ENCODE measurements around the gene GNG7. TPM values are rescaled to one million over a fixed set of nuclear protein-coding genes. Genes with fewer than 3 reads are reported as not detected.
"Not testable (repeated sequence)": the region's sequence is repeated elsewhere in the genome, so short reads cannot be mapped to it uniquely, and the experiment has no call there.

The GNG7 gene
- total RNA-seq, 2 experiments from 2014 or later = 1.1 to 1.2 TPM

DNA sequence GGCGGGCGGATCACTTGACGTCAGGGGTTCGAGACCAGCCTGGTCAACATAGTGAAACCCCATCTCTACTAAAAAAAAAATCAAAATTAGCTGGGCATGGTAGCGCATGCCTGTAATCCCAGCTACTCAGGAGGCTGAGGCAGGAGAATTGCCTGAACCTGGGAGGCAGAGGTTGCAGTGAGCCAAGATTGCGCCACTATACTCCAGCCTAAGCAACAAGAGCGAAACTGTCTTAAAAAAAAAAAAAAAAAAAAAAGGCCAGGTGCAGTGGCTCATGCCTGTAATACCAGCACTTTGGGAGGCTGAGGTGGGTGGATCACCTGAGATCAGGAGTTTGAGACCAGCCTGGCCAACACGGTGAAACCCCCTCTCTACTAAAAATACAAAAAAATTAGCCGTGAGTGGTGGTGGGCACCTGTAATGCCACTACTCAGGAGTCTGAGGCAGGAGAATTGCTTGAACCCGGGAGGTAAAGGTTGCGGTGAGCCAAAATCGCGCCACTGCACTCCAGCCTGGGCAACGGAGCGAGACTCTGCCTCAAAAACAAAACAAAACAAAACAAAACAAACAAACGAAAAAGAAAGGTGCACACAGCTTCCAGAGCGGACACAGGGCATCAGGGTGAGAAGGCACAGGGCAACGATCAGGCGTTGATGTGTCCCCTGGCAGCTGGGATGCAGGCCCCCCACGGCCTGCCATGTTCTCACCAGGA is 156.9 kb downstream of the GNG7 start:
- H3K27me3 Mint-ChIP-seq = not testable (repeated sequence)

DNA sequence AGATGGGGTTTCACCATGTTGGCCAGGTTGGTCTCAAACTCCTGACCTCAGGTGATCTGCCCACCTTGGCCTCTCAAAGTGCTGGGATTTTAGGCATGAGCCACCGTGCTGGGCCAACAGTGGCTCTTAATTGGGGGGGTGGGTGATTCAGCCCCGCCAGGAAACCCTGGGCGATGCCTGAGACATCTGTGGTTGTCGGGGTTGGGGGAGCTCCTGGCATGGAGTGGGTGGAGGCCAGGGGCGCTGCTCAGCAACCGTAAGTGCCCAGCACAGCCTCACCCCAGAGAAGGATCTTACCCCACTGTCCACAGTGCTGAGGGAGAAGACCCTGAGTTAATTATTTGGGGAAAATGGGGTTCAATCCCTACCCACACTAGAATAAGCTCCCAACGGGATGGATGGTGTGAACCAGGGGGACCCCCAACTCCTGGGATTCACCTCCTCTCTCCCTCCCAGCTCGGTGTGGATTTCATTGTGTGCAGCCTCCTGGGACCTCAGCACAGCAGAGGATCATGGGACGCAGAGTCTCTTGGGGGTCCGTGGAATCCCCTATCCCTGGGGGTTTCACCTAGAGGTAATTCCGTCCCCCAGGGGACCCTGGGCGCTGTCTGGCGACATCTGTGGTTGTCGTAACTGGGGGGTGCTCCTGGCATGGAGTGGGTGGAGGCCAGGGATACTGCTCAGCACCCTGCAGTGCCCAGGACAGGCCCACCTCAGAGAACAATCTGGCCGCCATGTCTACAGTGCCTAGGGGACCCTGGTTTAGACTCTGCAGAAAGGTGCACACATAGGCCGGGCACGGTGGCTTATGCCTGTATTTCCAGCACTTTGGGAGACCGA is 157.7 kb downstream of the GNG7 start:
- H3K4me1 Mint-ChIP-seq = peaks cover 9% of the 10 kb centered on the region
- H3K27ac Mint-ChIP-seq = no peak overlapping the region
- peaks cover 1% of the 10 kb centered on the region for H3K36me3 Mint-ChIP-seq (ENCODE audit: low read depth)
- intact Hi-C loops (cut with DNase I, micrococcal nuclease) = no loop called here
- no peak for DNase-seq
- H3K9me3 Mint-ChIP-seq (ENCODE audit: low read depth) = no peaks in the 10 kb centered on the region
- no peak overlapping the region for H3K4me3 Mint-ChIP-seq
- ChIA-PET POLR2A (interaction anchor here (2.1 kb wide), 1 partner anchor 69 kb away, joined by 11 read pairs; the partner anchor contains the start of gene GADD45B), CTCF (interaction anchor here (0.8 kb wide), 1 partner anchor 66 kb away, joined by 4 read pairs; no protein-coding TSS in a partner anchor)
- ATAC-seq = no peak
- H3K27me3 Mint-ChIP-seq = no peaks in the 10 kb centered on the region

More for the DNA sequence above, 156.9 kb downstream of the GNG7 start:
- CTCF ChIA-PET; H3K27ac Mint-ChIP-seq; ATAC-seq; DNase-seq; H3K9me3 Mint-ChIP-seq (ENCODE audit: low read depth); H3K36me3 Mint-ChIP-seq (ENCODE audit: low read depth); POLR2A ChIA-PET; H3K4me1 Mint-ChIP-seq; intact Hi-C loops (cut with DNase I, micrococcal nuclease); H3K4me3 Mint-ChIP-seq: not testable (repeated sequence)

DNA sequence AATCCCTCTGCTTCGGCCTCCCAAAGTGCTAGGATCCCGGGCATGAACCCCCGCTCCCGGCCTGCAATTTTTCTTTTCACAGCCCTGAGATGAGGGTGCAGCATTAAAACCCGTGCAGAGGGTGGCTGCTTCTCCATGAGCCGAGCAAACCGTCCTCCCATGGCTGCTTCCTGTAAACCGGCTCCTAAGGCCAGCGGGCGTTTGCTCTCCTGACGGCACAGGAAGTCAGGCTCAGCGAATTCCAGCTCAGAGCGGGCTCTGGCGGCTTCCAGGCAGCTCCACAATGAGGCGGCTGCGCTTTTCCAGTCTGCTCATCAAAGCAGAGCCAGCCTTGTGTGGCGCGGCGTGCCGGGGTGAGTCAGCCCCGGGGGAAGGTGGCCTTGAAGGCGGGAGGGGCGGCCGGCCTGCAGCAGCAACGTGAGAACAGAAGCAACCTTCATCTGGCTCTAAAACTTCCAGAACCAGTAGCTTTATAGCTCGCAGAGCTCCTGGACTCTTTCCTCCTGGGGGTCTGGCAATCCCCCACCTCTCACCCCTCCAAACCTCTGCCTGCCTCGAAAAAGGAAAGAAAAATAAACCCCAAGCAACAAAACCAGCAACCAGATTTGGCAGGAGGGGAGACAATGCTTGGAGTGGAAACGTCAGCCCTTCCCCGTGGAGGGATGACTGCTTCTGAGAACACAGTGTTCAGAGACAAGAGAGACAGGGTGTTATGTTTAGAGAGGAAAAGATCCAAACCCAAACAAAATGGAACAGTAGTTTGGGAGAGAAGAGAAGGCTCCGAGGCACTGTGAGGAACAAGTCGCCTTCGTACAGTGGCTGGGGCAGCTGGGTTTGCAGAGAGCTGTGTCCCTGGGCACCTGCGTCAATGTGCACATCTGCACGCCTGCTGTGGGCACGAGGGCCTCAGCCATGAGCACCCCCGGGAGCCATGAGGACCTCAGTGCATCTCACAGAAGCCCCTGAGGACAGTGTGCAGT is 158.7 kb downstream of the GNG7 start:
- ChIA-PET POLR2A (interaction anchor here (2.1 kb wide), 1 partner anchor 68 kb away, joined by 11 read pairs; the partner anchor contains the start of gene GADD45B), CTCF (interaction anchor here (0.5 to 1.8 kb wide), 3 partner anchors 10 to 67 kb away, joined by 3 to 6 read pairs (median 4); no protein-coding TSS in a partner anchor)
- ATAC-seq (peak; percentile 97), DNase-seq (peak; percentile 84)
- Mint-ChIP-seq H3K4me3 (peak overlapping the region; percentile 21), H3K27me3 (no peaks in the 10 kb centered on the region), H3K36me3 (ENCODE audit: low read depth) (no peaks in the 10 kb centered on the region), H3K4me1 (peaks cover 9% of the 10 kb centered on the region), H3K27ac (peak overlapping the region; percentile 7), H3K9me3 (ENCODE audit: low read depth) (no peaks in the 10 kb centered on the region)
- intact Hi-C loops (cut with DNase I, micrococcal nuclease) = loop anchor here in 1 of 2 experiments (1.0 kb wide), 1 partner anchor 9 kb away; no protein-coding TSS in a partner anchor

DNA sequence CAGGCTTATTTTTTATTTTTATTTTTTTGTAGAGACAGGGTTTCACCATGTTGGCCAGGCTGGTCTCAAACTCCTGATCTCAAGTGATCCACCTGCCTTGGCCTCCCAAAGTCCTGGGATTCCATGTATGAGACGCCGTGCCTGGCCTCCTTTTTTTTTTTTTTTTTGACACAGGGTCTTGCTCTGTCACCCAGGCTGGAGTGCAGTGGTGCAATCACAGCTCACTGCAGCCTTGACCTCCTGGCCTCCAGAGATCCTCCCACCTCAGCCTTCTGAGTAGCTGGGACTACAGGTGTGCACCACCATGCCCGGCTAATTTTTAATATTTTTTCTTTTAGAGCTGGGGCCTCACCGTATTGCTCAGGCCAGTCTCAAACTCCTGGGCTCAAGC is 159.4 kb downstream of the GNG7 start:
- not testable (repeated sequence) for H3K9me3 Mint-ChIP-seq (ENCODE audit: low read depth); H3K4me1 Mint-ChIP-seq; H3K36me3 Mint-ChIP-seq (ENCODE audit: low read depth); H3K27ac Mint-ChIP-seq; H3K27me3 Mint-ChIP-seq; ATAC-seq; DNase-seq
- ChIA-PET POLR2A (interaction anchor here (2.1 kb wide), 1 partner anchor 67 kb away, joined by 11 read pairs; the partner anchor contains the start of gene GADD45B), CTCF (interaction anchor here (1.8 kb wide), 1 partner anchor 9 kb away, joined by 6 read pairs; no protein-coding TSS in a partner anchor)
- peak overlapping the region; percentile 21 for H3K4me3 Mint-ChIP-seq
- intact Hi-C loops (cut with DNase I, micrococcal nuclease) = loop anchor here in 1 of 2 experiments (1.0 kb wide), 1 partner anchor 9 kb away; no protein-coding TSS in a partner anchor

DNA sequence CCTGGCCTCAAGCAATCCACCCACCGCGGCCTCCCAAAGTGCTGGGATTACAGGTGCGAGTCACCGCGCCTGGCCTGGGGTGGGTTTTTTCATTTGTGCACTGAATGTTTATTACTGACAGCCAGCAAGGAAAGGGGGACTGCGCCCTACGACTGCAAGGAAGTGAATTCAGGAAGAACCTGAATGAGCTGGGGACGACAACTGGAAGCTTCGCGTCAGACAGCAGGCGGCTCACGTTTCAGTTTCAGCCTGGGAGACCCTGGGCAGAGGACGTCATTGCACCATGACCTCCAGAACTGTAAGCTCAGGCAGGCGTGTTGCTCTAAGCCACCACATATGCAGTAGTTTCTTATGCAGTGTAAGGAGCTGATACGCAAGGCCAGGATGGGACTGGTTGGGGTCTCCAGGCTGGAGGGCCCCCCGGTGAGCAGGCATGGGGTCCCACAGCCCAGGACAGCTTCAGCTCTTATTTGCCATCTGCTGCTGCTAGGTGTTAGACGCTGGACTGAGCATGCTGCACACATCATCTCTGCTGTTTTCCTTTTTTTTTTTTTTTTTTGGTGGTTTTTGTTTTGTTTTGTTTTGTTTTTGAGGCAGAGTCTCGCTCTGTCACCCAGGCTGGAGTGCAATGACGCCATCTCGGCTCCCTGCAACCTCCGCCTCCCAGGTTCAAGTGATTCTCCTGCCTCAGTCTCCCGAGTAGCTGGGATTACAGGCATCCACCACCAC is 160.0 kb downstream of the GNG7 start:
- ATAC-seq = no peak
- intact Hi-C loops (cut with DNase I, micrococcal nuclease) = loop anchor here in 1 of 2 experiments (1.0 kb wide), 1 partner anchor 10 kb away; no protein-coding TSS in a partner anchor
- Mint-ChIP-seq H3K27ac (no peak overlapping the region), H3K4me1 (peaks cover 14% of the 10 kb centered on the region), H3K36me3 (ENCODE audit: low read depth) (no peaks in the 10 kb centered on the region), H3K4me3 (no peak overlapping the region), H3K27me3 (no peaks in the 10 kb centered on the region), H3K9me3 (ENCODE audit: low read depth) (no peaks in the 10 kb centered on the region)
- no peak for DNase-seq
- CTCF ChIA-PET = interaction anchor here (0.6 to 1.8 kb wide), 2 partner anchors 9 to 22 kb away, joined by 3 to 6 read pairs; no protein-coding TSS in a partner anchor
- POLR2A ChIA-PET = interaction anchor here (2.1 kb wide), 1 partner anchor 67 kb away, joined by 11 read pairs; the partner anchor contains the start of gene GADD45B

DNA sequence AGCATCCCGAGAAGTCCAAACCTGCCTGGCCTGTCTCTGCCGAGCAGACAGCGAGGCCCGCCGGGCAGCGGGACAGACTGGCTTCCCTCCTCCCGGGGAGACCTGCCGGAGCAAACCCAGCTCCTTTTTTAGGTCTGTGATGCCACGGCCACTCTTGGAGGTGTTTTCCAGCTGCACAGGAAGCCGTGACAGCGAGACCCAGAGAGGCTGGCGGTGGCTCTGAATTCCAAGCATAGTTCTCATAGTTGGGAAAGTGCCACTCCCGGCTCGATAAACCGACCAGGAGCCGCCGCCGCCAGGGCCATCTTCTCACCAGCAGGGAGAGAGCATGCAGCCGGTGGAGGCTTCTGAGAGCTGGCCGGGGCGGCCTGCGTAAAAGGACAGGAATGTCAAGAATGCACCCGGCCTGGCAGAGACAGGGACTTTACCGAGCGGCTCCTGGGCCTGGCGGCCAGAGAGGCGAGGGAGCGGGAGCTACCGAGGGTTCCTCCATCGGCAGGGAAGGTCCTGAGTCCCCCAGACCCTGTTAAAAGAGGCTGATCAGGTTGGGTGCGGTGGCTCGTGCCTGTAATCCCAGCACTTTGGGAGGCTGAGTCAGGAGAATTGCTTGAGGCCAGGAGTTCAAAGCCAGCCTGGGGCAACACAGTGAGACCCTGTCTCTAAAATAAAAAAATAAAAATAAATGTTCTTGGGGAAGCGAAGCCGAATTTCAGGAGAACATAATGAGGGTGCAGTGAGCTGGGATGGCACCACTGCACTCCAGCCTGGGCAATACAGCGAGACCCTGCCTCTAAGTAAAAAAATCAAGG is 161.6 kb downstream of the GNG7 start:
- no peaks in the 10 kb centered on the region for H3K36me3 Mint-ChIP-seq (ENCODE audit: low read depth)
- intact Hi-C loops (cut with DNase I, micrococcal nuclease) = no loop called here
- CTCF ChIA-PET = interaction anchor here (0.5 to 0.7 kb wide), 2 partner anchors 73 to 754 kb away, joined by 3 to 4 read pairs; no protein-coding TSS in a partner anchor

DNA sequence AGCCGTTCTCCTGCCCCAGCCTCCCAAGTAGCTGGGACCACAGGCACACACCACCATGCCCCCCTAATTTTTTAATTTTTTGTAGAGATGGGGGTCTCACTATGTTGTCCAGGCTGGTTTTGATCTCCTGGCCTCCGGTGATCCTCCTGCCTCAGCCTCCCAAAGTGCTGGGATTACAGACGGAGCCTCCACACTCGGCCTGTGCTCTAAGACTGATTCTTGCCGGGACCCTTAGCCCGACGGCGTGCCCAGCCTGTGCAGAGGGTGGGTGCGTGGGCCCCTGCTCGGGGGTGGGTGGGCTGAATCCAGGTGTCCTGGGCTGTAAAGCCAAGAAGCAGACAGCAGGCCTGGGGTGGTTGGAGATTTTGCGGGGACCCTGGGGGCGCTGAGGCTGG is 162.2 kb downstream of the GNG7 start:
- ATAC-seq = no peak
- DNase-seq = no peak
- ChIA-PET POLR2A (no interaction called here), CTCF (interaction anchor here (0.7 kb wide), 1 partner anchor 74 kb away, joined by 3 read pairs; no protein-coding TSS in a partner anchor)
- Mint-ChIP-seq H3K4me1 (peaks cover 15% of the 10 kb centered on the region), H3K27me3 (no peaks in the 10 kb centered on the region), H3K36me3 (ENCODE audit: low read depth) (no peaks in the 10 kb centered on the region), H3K4me3 (no peak overlapping the region), H3K9me3 (ENCODE audit: low read depth) (no peaks in the 10 kb centered on the region), H3K27ac (no peak overlapping the region)
- intact Hi-C loops (cut with DNase I, micrococcal nuclease) = no loop called here

More for the DNA sequence above, 161.6 kb downstream of the GNG7 start:
- Mint-ChIP-seq H3K27me3 (no peaks in the 10 kb centered on the region), H3K4me3 (no peak overlapping the region), H3K4me1 (peaks cover 15% of the 10 kb centered on the region), H3K9me3 (ENCODE audit: low read depth) (no peaks in the 10 kb centered on the region), H3K27ac (no peak overlapping the region)
- no peak for DNase-seq
- no peak for ATAC-seq
- POLR2A ChIA-PET = no interaction called here

DNA sequence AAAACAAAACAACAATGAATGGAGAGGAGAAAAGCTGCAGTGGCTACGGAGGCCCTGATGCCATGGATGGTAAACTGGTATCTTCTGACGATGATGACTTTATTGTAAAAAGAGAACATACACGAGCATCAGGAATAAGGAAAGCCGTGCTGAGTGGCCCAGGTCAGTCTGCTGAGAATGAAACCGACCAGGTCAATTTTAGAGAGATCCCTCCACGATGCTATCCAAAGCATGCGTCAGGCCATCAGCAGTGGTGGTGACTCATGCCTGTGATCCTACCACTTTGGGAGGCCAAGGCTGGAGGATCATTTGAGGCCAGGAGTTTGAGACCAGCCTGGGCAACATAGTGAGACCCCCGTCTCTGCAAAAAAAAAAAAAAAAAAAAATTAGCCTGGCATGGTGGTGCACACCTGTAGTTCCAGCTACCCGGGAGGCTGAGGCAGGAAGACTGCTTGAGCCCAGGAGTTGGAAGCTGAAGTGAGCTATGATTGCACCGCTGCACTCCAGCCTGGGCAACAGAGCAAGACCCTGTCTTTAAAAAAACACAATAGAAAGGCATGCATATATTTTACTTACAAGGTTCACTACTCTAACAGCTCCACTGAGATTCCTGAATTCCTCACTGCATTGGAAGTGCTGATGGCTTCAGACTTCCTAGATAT is 164.3 kb downstream of the GNG7 start:
- intact Hi-C loops (cut with DNase I, micrococcal nuclease) = no loop called here
- Mint-ChIP-seq H3K4me1 (peaks cover 19% of the 10 kb centered on the region), H3K4me3 (no peak overlapping the region), H3K27me3 (no peaks in the 10 kb centered on the region), H3K9me3 (ENCODE audit: low read depth) (peaks cover 3% of the 10 kb centered on the region), H3K36me3 (ENCODE audit: low read depth) (no peaks in the 10 kb centered on the region), H3K27ac (no peak overlapping the region)
- ChIA-PET POLR2A (no interaction called here), CTCF (interaction anchor here (0.6 kb wide), 1 partner anchor 76 kb away, joined by 5 read pairs; no protein-coding TSS in a partner anchor)
- DNase-seq (no peak), ATAC-seq (no peak)

DNA sequence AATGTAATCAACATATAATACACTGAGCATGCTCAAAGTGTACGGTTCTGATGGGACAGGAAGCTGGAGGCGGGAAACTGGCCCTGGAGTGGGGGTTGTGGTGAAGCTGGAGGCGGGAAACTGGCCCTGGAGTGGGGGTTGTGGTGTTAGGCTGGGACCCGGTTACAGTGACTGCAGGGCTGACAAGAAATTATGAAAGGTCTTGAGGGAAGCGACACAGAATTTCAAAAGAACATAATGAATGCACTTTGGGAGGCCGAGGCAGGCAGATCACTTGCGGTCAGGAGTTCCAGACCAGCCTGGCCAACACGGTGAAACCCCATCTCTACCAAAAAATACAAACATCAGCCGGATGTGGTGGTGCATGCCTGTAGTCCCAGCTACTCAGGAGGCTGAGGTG is 164.9 kb downstream of the GNG7 start:
- peak; percentile 44 for DNase-seq
- POLR2A ChIA-PET, CTCF ChIA-PET: not testable (repeated sequence)

More for the DNA sequence above, 164.9 kb downstream of the GNG7 start:
- intact Hi-C loops (cut with DNase I, micrococcal nuclease); H3K9me3 Mint-ChIP-seq (ENCODE audit: low read depth); H3K27ac Mint-ChIP-seq; H3K27me3 Mint-ChIP-seq; H3K4me3 Mint-ChIP-seq; H3K36me3 Mint-ChIP-seq (ENCODE audit: low read depth): not testable (repeated sequence)
- ATAC-seq = peak; percentile 53
- H3K4me1 Mint-ChIP-seq = peaks cover 22% of the 10 kb centered on the region
